ENCODE data around the gene REPS1.
"Not testable (repeated sequence)": the region's sequence is repeated elsewhere in the genome, so short reads cannot be mapped to it uniquely, and the experiment has no call there.

Gene REPS1

GRCh38 chr6:138943089-138943625 lies 44.9 kb downstream of the REPS1 start:
- DNase-seq (ENCODE audit: low read depth in 1 of 2, low spot score in 1 of 2): no peak

DNA sequence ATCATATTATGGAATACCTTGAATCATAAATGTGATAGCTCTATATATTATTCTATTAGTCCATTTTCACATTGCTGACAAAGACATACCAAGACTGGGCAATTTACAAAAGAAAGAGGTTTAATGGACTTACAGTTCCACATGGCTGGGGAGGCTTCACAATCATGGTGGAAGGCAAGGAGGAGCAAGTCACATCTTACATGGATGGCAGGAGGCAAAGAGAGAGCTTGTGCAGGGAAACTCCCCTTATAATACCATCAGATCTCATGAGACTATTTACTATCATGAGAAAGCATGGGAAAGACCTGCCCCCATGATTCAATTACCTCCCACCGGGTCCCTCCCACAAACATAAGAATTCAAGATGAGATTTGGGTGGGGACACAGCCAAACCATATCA lies 51.2 kb downstream of the REPS1 start:
- DNase-seq (ENCODE audit: low read depth in 1 of 2, low spot score in 1 of 2): not testable (repeated sequence)

DNA sequence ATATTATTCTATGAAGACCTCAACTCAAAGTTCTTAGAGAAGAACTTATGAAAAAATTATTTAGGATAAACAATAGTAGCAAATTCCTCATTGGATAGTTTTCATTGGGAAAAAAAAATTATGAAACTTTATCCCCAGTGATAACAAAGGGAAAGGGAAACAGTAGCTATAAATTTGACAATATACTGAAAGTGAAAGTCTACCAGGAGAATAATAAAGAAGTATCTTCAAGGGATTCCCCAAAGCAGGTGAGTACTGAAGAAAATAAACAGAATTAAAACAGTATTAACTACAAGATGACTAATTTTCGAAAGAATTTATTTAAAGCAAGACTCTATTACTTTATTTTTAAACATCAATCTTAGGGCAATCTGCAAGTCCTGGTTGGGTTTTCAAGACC lies 56.4 kb downstream of the REPS1 start:
- DNase-seq (ENCODE audit: low read depth in 1 of 2, low spot score in 1 of 2): no peak

- DNase-seq (ENCODE audit: low read depth in 1 of 2, low spot score in 1 of 2): no peak
These were observed 61.5 kb downstream of the REPS1 start for GRCh38 chr6:138926579-138926978.

DNA sequence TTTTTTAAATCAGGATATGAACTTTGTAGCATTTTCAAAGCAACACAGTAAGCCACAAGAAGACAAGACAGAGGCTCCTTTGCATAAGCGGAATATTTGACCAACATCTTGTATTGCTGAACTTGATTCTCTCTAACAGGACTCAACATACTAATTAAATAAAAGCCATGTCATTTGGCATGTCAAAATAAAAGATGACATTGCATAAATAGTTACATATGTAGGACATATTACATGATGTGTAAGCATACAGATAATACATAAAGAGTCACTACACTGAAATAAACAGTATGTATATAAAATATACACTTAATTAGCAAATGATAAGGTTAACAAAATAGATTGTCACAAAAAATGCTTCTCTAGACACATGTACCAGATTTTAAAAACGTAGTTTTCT lies 62.2 kb downstream of the REPS1 start:
- DNase-seq (ENCODE audit: low read depth in 1 of 2, low spot score in 1 of 2): no peak

DNA sequence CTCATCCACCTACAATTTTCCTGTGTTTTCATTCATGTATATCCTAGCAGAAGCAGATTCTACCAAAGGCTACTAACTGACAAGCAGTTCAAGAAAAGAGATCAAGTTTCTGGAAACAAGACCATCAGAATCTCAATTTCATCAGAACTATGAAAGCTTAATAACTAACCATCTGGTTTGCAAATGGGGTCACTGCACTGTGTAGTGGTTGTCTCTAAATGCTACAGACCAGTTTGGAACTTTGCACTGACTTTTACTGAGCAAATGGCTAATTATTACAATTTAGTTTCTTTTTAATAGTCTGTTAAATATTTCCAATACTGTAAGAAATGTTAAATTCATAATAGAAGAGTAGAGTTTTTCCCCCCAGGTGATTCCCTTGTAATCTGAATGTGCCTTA lies 64.5 kb downstream of the REPS1 start:
- DNase-seq (ENCODE audit: low read depth in 1 of 2, low spot score in 1 of 2): no peak

DNA sequence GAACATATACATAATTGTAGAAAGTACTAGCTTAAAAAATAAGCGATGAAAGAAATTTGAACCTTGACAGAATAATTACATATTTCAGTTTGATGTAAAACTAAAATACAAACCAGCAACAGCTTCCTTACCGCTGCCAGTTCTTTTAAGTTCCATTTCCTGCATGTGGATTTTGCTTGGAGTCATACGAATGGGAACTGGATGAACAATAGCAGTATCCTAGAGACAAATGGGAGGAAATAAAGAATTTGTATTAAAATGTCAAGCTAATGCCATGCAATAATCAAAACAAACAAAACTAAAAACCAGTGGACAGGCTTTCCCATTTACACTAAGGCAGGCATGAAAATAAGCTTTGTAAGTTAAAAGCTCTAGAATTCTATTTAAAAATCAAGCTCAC lies 67.1 kb downstream of the REPS1 start:
- no peak for DNase-seq (ENCODE audit: low read depth in 1 of 2, low spot score in 1 of 2)

DNA sequence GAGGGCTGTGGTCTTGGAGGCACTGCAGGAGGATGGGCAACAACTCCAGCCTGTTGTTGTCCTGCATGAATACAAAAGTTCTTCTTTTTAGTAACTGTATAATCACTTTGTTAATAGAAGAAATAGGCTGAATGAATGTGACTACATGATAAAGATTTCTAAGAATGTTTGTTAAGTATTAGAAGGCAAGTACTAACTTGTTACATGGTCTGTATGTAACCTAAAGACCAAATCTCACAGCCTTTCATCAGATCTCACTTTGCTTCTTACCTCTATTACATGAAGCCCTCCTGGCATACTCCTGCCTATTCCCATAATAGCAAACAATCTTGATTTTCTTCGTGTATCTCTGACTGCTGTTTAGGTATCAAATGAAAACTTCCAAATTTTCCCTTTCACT lies 73.4 kb downstream of the REPS1 start:
- DNase-seq (ENCODE audit: low read depth in 1 of 2, low spot score in 1 of 2): no peak

DNA sequence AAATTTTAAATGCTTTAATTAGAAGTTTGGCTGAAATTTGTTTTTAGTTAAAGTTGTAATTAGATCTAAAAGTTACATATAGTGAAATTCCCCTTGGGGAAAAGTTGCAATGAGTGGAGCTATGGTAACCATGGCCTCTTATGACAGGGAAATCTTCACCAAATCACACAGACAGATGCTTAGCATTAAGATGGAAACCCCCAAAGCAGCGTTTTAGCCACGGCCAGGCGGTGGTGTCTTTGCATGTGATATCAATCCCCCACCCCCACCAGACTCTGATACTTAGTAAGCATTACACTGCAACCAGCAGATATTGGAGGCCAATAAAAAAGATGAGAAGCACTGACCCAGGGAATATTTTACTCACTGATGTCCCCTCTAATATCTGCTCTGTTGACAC lies 75.7 kb downstream of the REPS1 start:
- DNase-seq (ENCODE audit: low read depth in 1 of 2, low spot score in 1 of 2): no peak

GRCh38 chr6:138909975-138910374 lies 78.1 kb downstream of the REPS1 start:
- no peak for DNase-seq (ENCODE audit: low read depth in 1 of 2, low spot score in 1 of 2)

- DNase-seq (ENCODE audit: low read depth in 1 of 2, low spot score in 1 of 2): no peak
These were observed 78.5 kb downstream of the REPS1 start for GRCh38 chr6:138909511-138909910.

- no peak for DNase-seq (ENCODE audit: low read depth in 1 of 2, low spot score in 1 of 2)
These were observed 80.9 kb downstream of the REPS1 start for GRCh38 chr6:138907167-138907566.

DNA sequence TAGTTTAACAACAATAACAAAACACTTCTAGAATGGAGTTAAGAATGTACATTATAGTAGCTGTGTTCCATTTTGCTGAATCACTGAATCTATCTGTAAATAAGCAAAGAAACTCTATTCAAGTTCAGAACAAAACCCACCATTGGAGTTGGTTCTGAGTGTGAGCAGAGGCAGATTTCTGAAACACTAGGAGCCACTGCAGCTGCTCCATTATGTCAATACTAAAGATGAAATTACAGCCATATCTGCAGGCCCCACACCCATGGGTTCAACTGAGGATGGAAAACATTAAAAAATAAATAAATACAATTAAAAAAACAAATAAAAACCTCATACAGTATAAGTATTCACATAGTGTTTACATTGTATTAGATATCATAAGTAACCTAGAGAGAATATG lies 91.0 kb downstream of the REPS1 start:
- no peak for DNase-seq (ENCODE audit: low read depth in 1 of 2, low spot score in 1 of 2)

- no peak for DNase-seq (ENCODE audit: low read depth in 1 of 2, low spot score in 1 of 2)
These were observed 91.8 kb downstream of the REPS1 start for GRCh38 chr6:138896104-138896756.

- DNase-seq (ENCODE audit: low read depth in 1 of 2, low spot score in 1 of 2): no peak
These were observed 96.6 kb downstream of the REPS1 start for GRCh38 chr6:138891255-138891986.

GRCh38 chr6:138885156-138885819 lies 102.8 kb downstream of the REPS1 start:
- DNase-seq (ENCODE audit: low read depth in 1 of 2, low spot score in 1 of 2): no peak

GRCh38 chr6:138882369-138883017 lies 105.6 kb downstream of the REPS1 start:
- no peak for DNase-seq (ENCODE audit: low read depth in 1 of 2, low spot score in 1 of 2)

- DNase-seq (ENCODE audit: low read depth in 1 of 2, low spot score in 1 of 2): no peak
These were observed 114.9 kb downstream of the REPS1 start for GRCh38 chr6:138873191-138873590.

- DNase-seq (ENCODE audit: low read depth in 1 of 2, low spot score in 1 of 2): no peak
These were observed 118.7 kb downstream of the REPS1 start for GRCh38 chr6:138869398-138869797.

DNA sequence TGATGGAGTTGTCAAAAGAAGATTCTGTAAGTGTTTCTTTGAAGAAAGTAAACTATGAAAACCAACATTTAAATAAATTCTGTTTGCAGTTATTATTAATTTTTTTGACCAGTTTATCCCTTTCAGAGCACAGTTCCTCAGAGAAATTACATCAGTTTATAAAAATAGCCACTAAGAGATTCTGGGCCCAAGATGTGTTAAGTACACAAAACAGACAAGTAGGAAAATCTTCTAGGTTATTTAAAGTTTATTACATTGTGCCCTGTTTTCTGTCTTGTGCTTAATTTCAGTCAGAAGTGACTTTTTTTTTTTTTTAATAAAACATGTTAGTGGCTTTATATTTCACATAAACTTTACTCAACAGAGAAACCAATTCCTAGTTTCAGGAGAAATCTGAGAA lies 119.9 kb downstream of the REPS1 start:
- no peak for DNase-seq (ENCODE audit: low read depth in 1 of 2, low spot score in 1 of 2)

- no peak for DNase-seq (ENCODE audit: low read depth in 1 of 2, low spot score in 1 of 2)
These were observed 122.5 kb downstream of the REPS1 start for GRCh38 chr6:138865480-138866109.
